ENCODE data around the gene RASD2.
A peak's percentile ranks its signal among the peaks of the same experiment; 100 is the strongest.

The RASD2 gene

GRCh38 chr22:35518811-35519210 lies 21.8 kb upstream of the RASD2 start:
- DNase-seq (ENCODE audit: low read depth in 2 of 2) = no peak

- no peak for DNase-seq (ENCODE audit: low read depth in 2 of 2)
These were observed 21.2 kb upstream of the RASD2 start for GRCh38 chr22:35519306-35520000.

- DNase-seq (ENCODE audit: low read depth in 2 of 2) = no peak
These were observed 19.0 kb upstream of the RASD2 start for GRCh38 chr22:35521358-35522224.

- DNase-seq (ENCODE audit: low read depth in 2 of 2) = no peak
These were observed 18.1 kb upstream of the RASD2 start for GRCh38 chr22:35522225-35523149.

- DNase-seq (ENCODE audit: low read depth in 2 of 2) = no peak
These were observed 17.3 kb upstream of the RASD2 start for GRCh38 chr22:35523167-35523947.

- DNase-seq (ENCODE audit: low read depth in 2 of 2) = no peak
These were observed 15.5 kb upstream of the RASD2 start for GRCh38 chr22:35524966-35525686.

GRCh38 chr22:35525687-35526332 lies 14.8 kb upstream of the RASD2 start:
- DNase-seq (ENCODE audit: low read depth in 2 of 2) = no peak

GRCh38 chr22:35526333-35526979 lies 14.2 kb upstream of the RASD2 start:
- no peak for DNase-seq (ENCODE audit: low read depth in 2 of 2)

GRCh38 chr22:35528927-35529326 lies 11.7 kb upstream of the RASD2 start:
- no peak for DNase-seq (ENCODE audit: low read depth in 2 of 2)

- no peak for DNase-seq (ENCODE audit: low read depth in 2 of 2)
These were observed 9.9 kb upstream of the RASD2 start for GRCh38 chr22:35530700-35531099.

- DNase-seq (ENCODE audit: low read depth in 2 of 2) = no peak
These were observed 9.4 kb upstream of the RASD2 start for GRCh38 chr22:35531202-35531601.

- no peak for DNase-seq (ENCODE audit: low read depth in 2 of 2)
These were observed 9.0 kb upstream of the RASD2 start for GRCh38 chr22:35531676-35532075.

- DNase-seq (ENCODE audit: low read depth in 2 of 2) = no peak
These were observed 7.1 kb upstream of the RASD2 start for GRCh38 chr22:35533365-35534029.

- no peak for DNase-seq (ENCODE audit: low read depth in 2 of 2)
These were observed 6.5 kb upstream of the RASD2 start for GRCh38 chr22:35534091-35534490.

- no peak for DNase-seq (ENCODE audit: low read depth in 2 of 2)
These were observed 3.4 kb upstream of the RASD2 start for GRCh38 chr22:35537232-35537631.

GRCh38 chr22:35538801-35539321 lies 1.8 kb upstream of the RASD2 start:
- DNase-seq (ENCODE audit: low read depth in 2 of 2) = no peak

GRCh38 chr22:35539487-35539886 lies 1.1 kb upstream of the RASD2 start:
- no peak for DNase-seq (ENCODE audit: low read depth in 2 of 2)

GRCh38 chr22:35539910-35540594 lies 579 bp upstream of the RASD2 start:
- DNase-seq (ENCODE audit: low read depth in 2 of 2) = peak in 1 of 2 donors; percentile 73
